Activated CD8-positive, alpha-beta memory T cell treated with anti-CD3 and anti-CD28 coated beads, Interleukin-2, amount 10 ng/mL, durations not matched to agents 7 days and 5 days (primary cell): ENCODE measurements around the gene NXPH4. TPM values are rescaled to one million over a fixed set of nuclear protein-coding genes. Genes with fewer than 3 reads are reported as not detected.

Source experiments
- ATAC-seq: fragments of 150-1000 bp; cut with Tn5 transposase; one replicate; pipeline ENCODE4 v1.10.0; 2021; ENCODE audit warnings: moderate library complexity
- CTCF ChIA-PET: fragments of 350-600 bp; sonication (Branson Sonifier 250); formaldehyde crosslinking; loops from one replicate; lab custom pipeline; 2021; ENCODE audit warnings: antibody characterized with exemption; lab: Charles Lee
- DNase-seq: peaks from one replicate; pipeline ENCODE4 v3.0.0-alpha.2; 2020
- H3K27ac Mint-ChIP-seq: one replicate; pipeline ENCODE4 v1.8.0; 2021; ENCODE audit warnings: mild to moderate bottlenecking, mixed read lengths
- H3K27me3 Mint-ChIP-seq: one replicate; pipeline ENCODE4 v1.8.0; 2021; ENCODE audit warnings: mixed read lengths
- H3K36me3 Mint-ChIP-seq: one replicate; pipeline ENCODE4 v1.8.0; 2021; ENCODE audit warnings: mild to moderate bottlenecking, mixed read lengths
- H3K4me1 Mint-ChIP-seq: one replicate; pipeline ENCODE4 v1.8.0; 2021; ENCODE audit warnings: mixed read lengths
- H3K4me3 Mint-ChIP-seq: one replicate; pipeline ENCODE4 v1.8.0; 2021; ENCODE audit warnings: mild to moderate bottlenecking, moderate library complexity, mixed read lengths
- H3K9me3 Mint-ChIP-seq: one replicate; pipeline ENCODE4 v1.8.0; 2022; ENCODE audit warnings: low read depth, mixed read lengths
- total RNA-seq, 2 experiments: library from RNA; stranded (reverse); gene quantifications; one replicate each; pipeline ENCODE4 v1.2.3, GENCODE V29; 2021

NXPH4 gene
- total RNA-seq, 2 experiments from 2014 or later = 0.58 to 0.68 TPM

GRCh38 chr12:57225680-57226210 is 9.2 kb downstream of the NXPH4 start:
- DNase-seq (no peak), ATAC-seq (no peak)
- Mint-ChIP-seq H3K4me3 (peak overlapping the region; percentile 53), H3K36me3 (peaks cover 8% of the 10 kb centered on the region), H3K27ac (peak overlapping the region; percentile 46), H3K27me3 (peaks cover 60% of the 10 kb centered on the region), H3K4me1 (peaks cover 69% of the 10 kb centered on the region), H3K9me3 (no peaks in the 10 kb centered on the region)
- CTCF ChIA-PET = interaction anchor here (13.1 to 13.2 kb wide), 2 partner anchors 10 to 15 kb away, joined by 248 to 540 read pairs; partner anchors contain the start of gene NXPH4

- DNase-seq = no peak
- H3K27ac Mint-ChIP-seq = no peak overlapping the region
- peaks cover 50% of the 10 kb centered on the region for H3K27me3 Mint-ChIP-seq
- CTCF ChIA-PET = interaction anchor here (1.0 to 13.2 kb wide), 6 partner anchors 11 to 226 kb away, joined by 3 to 540 read pairs (median 4); partner anchors contain the start of gene NXPH4
- no peak overlapping the region for H3K4me3 Mint-ChIP-seq
- no peaks in the 10 kb centered on the region for H3K9me3 Mint-ChIP-seq
- ATAC-seq = no peak
- H3K36me3 Mint-ChIP-seq = peaks cover 10% of the 10 kb centered on the region
- peaks cover 74% of the 10 kb centered on the region for H3K4me1 Mint-ChIP-seq
These were observed 10.2 kb downstream of the NXPH4 start for GRCh38 chr12:57226588-57227314.

DNA sequence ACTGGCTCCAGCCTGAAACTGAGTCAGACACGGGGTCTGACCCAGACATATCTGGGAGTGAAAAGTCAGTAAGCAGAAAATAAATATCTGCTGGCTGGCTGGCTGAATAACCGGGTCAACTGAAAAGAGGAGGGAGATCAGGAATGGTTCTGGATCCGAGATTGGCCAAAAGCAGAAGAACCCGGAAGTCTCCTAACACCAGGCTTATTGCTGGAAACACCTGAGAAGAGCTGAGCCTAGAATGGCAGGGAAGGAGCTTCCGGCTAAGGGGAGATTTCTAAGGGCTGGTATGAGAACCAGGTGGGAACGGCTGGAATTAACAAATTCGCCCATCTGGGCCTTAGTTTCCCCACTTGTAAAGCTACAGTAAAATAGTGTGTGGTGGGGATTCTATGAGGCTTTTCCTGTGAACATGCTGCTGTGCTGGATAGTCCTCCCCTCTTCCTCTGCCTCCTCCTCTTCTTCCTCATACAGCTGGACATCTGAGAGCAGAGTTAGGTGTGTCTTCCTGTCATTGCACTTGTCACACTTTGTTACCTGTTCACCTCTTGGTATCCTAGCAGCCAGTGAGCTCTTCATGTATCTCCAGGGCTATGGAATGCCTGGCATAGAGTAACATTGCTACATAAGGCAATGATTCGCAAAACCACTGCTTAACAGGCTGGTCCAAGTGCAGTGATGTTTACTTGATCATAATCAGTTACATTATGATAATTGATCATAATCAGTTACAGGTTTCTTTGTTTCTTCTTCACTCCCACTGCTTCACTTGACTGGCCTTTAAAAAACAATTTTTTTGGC is 10.9 kb downstream of the NXPH4 start:
- no peak for ATAC-seq
- peaks cover 70% of the 10 kb centered on the region for H3K4me1 Mint-ChIP-seq
- H3K9me3 Mint-ChIP-seq = no peaks in the 10 kb centered on the region
- H3K4me3 Mint-ChIP-seq = no peak overlapping the region
- H3K36me3 Mint-ChIP-seq = peaks cover 17% of the 10 kb centered on the region
- DNase-seq = no peak
- CTCF ChIA-PET = interaction anchor here (1.0 to 13.2 kb wide), 6 partner anchors 12 to 225 kb away, joined by 3 to 540 read pairs (median 4); partner anchors contain the start of gene NXPH4
- H3K27ac Mint-ChIP-seq = no peak overlapping the region
- peaks cover 43% of the 10 kb centered on the region for H3K27me3 Mint-ChIP-seq

DNA sequence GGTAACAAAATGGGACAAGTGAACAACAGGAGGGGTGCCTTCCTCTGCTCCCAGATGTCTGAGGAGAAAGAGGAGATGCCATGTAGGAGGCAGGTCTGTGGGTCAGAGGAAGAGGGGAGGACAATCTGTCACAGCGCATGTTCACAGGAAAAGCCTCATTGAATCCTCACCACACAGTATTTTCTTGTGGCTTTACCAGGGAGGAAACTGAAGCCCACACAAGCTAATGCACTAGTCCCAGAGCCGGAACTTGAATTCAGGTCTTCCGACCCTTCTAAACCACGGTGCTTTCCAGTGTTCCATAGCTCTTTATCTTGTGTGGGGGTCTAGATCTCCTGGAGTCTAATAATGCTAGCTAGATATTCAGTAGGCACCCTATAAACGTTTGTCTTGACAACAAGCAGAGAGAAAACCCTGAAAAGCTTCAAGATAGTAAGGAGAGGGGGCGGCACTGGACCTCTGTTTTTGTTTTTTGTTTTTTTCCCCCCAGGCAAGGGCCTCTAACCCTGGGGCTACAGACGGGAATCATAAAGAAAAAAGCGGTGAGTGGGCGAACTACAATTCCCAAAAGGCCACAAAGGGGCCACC is 12.5 kb downstream of the NXPH4 start:
- H3K4me3 Mint-ChIP-seq = peak overlapping the region; percentile 95
- ATAC-seq (peak; percentile 28), DNase-seq (peak; percentile 62)
- H3K9me3 Mint-ChIP-seq = no peaks in the 10 kb centered on the region
- H3K27me3 Mint-ChIP-seq = peaks cover 29% of the 10 kb centered on the region
- H3K27ac Mint-ChIP-seq = peak overlapping the region; percentile 94
- CTCF ChIA-PET = interaction anchor here (0.8 to 13.2 kb wide), 11 partner anchors 11 to 233 kb away, joined by 3 to 540 read pairs (median 6); partner anchors contain the start of genes NXPH4 and STAT6
- H3K36me3 Mint-ChIP-seq = peaks cover 31% of the 10 kb centered on the region
- H3K4me1 Mint-ChIP-seq = peaks cover 57% of the 10 kb centered on the region

- CTCF ChIA-PET = interaction anchor here (0.6 to 13.2 kb wide), 12 partner anchors 11 to 232 kb away, joined by 3 to 540 read pairs (median 6); partner anchors contain the start of genes NXPH4 and STAT6
- H3K27ac Mint-ChIP-seq = peak within 1 kb of the TSS; percentile 94
- H3K4me1 Mint-ChIP-seq = peaks cover 52% of the 10 kb centered on the region
- ATAC-seq (peak; percentile 79), DNase-seq (peak; percentile 96)
- H3K36me3 Mint-ChIP-seq = peaks cover 37% of the 10 kb centered on the region
- peaks cover 24% of the 10 kb centered on the region for H3K27me3 Mint-ChIP-seq
- H3K9me3 Mint-ChIP-seq = no peaks in the 10 kb centered on the region
- H3K4me3 Mint-ChIP-seq = peak within 1 kb of the TSS; percentile 95
These were observed 13.2 kb downstream of the NXPH4 start, which contains the start of gene SHMT2 for GRCh38 chr12:57229634-57230380. Gene SHMT2, plus strand, starts transcription at chr12:57229711. Its CDS starts 68 bp downstream, at chr12:57229779.

DNA sequence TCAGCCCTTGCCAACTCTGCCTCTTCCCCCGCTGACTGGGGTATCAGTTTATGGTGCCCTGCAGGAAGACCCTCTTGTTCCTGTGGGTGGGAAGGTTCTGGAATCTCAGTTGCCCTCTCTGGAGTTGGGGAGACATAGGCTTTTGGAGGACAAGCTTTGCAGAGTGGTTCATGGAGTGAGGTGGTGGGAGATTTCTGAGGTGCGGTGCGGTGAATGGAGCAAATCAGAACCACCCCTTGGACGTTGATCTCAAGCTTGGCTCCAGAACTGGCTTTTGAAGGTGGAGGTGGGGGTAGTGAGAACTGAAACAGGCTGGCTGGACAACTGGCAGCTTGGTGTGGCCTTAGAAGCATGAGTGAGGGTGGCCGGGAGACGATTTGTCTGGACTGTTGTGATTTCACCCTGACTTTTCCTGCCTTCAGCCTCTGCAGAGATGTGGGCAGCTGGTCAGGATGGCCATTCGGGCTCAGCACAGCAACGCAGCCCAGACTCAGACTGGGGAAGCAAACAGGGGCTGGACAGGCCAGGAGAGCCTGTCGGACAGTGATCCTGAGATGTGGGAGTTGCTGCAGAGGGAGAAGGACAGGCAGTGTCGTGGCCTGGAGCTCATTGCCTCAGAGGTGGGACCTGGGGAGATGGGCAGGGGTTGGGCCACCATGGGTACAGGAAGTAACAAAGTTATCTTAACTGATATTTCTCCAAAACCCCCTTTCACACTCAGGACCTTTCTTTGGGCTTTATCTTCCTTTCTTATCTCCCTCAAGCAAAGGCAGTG is 14.0 kb downstream of the NXPH4 start:
- H3K36me3 Mint-ChIP-seq = peaks cover 37% of the 10 kb centered on the region
- DNase-seq (no peak), ATAC-seq (no peak)
- H3K9me3 Mint-ChIP-seq = no peaks in the 10 kb centered on the region
- peak overlapping the region; percentile 95 for H3K4me3 Mint-ChIP-seq
- H3K4me1 Mint-ChIP-seq = peaks cover 50% of the 10 kb centered on the region
- CTCF ChIA-PET = interaction anchor here (0.6 to 13.2 kb wide), 8 partner anchors 10 to 232 kb away, joined by 3 to 540 read pairs (median 8); partner anchors contain the start of genes NXPH4 and STAT6
- H3K27me3 Mint-ChIP-seq = peaks cover 18% of the 10 kb centered on the region
- peak overlapping the region; percentile 94 for H3K27ac Mint-ChIP-seq

DNA sequence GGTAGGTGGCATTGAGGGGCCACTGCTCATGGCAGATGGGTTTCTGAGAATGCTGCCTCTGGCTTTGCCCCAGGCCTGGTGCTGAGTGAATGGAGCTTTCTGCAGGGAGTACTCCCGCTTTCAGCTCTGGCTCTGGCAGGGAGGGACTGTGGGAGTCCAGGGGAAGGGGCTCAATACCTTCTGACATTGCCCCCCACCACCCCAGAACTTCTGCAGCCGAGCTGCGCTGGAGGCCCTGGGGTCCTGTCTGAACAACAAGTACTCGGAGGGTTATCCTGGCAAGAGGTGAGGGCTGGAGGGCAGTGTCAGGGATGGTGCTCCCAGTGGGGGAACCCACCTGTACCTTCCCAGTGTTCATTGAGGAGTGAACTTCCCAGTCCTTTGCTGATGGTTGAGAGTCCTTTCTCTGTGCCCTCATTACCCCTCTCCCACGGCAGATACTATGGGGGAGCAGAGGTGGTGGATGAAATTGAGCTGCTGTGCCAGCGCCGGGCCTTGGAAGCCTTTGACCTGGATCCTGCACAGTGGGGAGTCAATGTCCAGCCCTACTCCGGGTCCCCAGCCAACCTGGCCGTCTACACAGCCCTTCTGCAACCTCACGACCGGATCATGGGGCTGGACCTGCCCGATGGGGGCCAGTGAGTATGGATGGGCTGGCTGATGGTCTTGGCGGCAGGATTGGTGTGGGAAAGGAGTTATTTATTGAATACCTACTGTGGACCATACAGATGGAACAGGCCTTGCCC is 14.9 kb downstream of the NXPH4 start:
- H3K36me3 Mint-ChIP-seq = peaks cover 37% of the 10 kb centered on the region
- CTCF ChIA-PET = interaction anchor here (1.7 to 13.2 kb wide), 4 partner anchors 9 to 120 kb away, joined by 10 to 540 read pairs (median 130); partner anchors contain the start of genes NXPH4 and STAT6

GRCh38 chr12:57232156-57232756 is 15.7 kb downstream of the NXPH4 start:
- peaks cover 45% of the 10 kb centered on the region for H3K4me1 Mint-ChIP-seq
- H3K27me3 Mint-ChIP-seq = peaks cover 16% of the 10 kb centered on the region
- H3K9me3 Mint-ChIP-seq = no peaks in the 10 kb centered on the region
- H3K4me3 Mint-ChIP-seq = no peak overlapping the region
- peaks cover 37% of the 10 kb centered on the region for H3K36me3 Mint-ChIP-seq
- H3K27ac Mint-ChIP-seq = no peak overlapping the region
- no peak for DNase-seq
- no peak for ATAC-seq
- CTCF ChIA-PET = interaction anchor here (1.9 to 13.2 kb wide), 3 partner anchors 7 to 16 kb away, joined by 5 to 540 read pairs (median 248); partner anchors contain the start of gene NXPH4

More for the DNA sequence above, 14.9 kb downstream of the NXPH4 start:
- Mint-ChIP-seq H3K4me3 (peak overlapping the region; percentile 95), H3K4me1 (peaks cover 48% of the 10 kb centered on the region), H3K9me3 (no peaks in the 10 kb centered on the region), H3K27me3 (peaks cover 14% of the 10 kb centered on the region), H3K27ac (peak overlapping the region; percentile 94)
- ATAC-seq = no peak
- no peak for DNase-seq

DNA sequence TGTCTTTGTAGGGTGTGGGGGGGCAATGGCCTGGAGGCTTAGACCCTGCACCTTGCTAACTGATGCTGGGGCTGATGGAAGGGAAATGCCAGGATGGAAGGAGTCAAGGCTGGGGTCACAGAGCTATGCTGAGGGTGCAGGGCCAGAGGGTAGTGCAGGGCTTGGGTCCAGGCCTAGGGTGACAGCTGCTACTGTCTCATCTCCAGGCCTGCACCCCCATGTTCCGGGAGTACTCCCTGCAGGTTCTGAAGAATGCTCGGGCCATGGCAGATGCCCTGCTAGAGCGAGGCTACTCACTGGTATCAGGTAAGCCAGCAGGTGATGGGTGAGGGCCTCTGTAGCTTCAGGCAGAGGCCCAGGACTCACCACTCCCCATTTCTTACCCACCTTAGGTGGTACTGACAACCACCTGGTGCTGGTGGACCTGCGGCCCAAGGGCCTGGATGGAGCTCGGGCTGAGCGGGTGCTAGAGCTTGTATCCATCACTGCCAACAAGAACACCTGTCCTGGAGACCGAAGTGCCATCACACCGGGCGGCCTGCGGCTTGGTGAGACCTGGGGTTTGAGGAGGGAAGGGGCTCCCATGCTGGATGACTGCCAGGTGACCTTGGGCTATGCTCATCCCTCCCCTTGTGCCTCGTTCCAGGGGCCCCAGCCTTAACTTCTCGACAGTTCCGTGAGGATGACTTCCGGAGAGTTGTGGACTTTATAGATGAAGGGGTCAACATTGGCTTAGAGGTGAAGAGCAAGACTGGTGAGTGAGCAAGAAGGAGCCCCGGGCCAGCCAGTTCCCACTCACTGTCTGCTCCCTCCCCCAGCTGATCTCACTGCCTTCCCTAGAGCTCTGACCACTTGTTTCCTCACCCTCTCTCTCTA is 17.0 kb downstream of the NXPH4 start:
- Mint-ChIP-seq H3K27me3 (peaks cover 22% of the 10 kb centered on the region), H3K36me3 (peaks cover 37% of the 10 kb centered on the region), H3K9me3 (no peaks in the 10 kb centered on the region), H3K4me1 (peaks cover 43% of the 10 kb centered on the region), H3K27ac (no peak overlapping the region), H3K4me3 (no peak overlapping the region)
- DNase-seq (no peak), ATAC-seq (no peak)
- CTCF ChIA-PET = interaction anchor here (1.0 to 13.2 kb wide), 4 partner anchors 7 to 18 kb away, joined by 5 to 540 read pairs (median 127); partner anchors contain the start of gene NXPH4

GRCh38 chr12:57234233-57234570 is 17.6 kb downstream of the NXPH4 start:
- DNase-seq (no peak), ATAC-seq (no peak)
- CTCF ChIA-PET = interaction anchor here (1.9 to 13.2 kb wide), 3 partner anchors 6 to 18 kb away, joined by 5 to 540 read pairs (median 248); partner anchors contain the start of gene NXPH4
- Mint-ChIP-seq H3K27me3 (peaks cover 26% of the 10 kb centered on the region), H3K27ac (no peak overlapping the region), H3K4me3 (no peak overlapping the region), H3K36me3 (peaks cover 37% of the 10 kb centered on the region), H3K9me3 (no peaks in the 10 kb centered on the region), H3K4me1 (peaks cover 42% of the 10 kb centered on the region)
